GM21723 (cell line): ENCODE measurements around the gene SORCS2.
"Not testable (repeated sequence)": the region's sequence is repeated elsewhere in the genome, so short reads cannot be mapped to it uniquely, and the experiment has no call there.

Experiments used
- ATAC-seq: cut with Tn5 transposase; IDR thresholded peaks from one replicate; pipeline ENCODE4 v1.9.1; 2021; ENCODE audit warnings: mild to moderate bottlenecking, moderate library complexity; ENCODE audit not compliant: unreplicated experiment

The SORCS2 gene

DNA sequence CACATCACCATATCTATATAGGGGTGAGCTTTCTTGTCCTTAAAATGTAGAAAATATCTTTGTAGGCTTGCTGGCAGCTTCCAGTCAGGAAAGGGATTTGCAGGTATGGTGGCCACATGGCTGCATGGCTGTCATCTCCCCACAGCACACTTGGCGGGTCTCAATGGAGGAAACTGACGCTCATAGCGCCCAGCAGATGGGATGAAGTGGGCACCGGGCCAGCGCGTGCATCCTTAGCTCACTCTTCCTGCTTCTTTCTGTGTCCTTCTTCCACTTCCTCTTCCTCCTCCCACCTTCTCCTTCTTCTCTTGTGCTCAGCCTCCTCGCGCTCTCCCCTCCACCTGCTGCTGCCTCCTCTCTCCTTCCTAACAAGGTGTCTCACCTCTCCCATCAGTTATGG is 398.6 kb downstream of the SORCS2 start:
- ATAC-seq, result no peak

DNA sequence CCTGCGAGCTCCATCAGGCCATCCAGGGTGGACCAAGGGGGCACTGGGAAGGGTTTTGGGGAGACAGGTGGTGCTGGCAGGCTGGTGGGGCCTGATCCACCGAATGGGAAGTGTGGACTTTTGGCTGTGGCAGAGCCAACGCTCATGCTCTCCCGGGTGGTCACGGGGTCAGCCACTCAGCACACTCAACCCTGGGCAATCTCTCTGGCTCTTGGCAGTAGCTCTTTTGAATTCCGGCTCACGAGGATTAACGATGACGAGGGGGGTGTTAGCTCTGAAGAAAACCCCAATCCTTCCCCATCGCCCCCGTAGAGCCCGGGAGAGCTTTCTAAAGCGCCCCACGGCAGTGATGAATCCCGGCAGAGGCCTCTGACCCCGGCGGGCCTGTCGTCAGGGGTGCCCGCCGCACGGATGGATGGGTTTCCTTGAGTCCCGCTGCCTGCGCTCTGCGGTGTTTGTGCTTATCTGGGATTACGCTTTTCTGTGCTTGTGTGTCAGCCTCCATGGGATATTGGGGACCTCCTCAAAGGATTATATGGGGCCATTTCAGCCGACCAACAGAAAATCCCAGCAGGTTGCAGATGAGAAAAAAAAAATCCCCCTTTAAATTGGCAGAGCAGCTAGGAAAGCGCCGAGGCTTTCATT is 399.2 kb downstream of the SORCS2 start:
- no peak for ATAC-seq

DNA sequence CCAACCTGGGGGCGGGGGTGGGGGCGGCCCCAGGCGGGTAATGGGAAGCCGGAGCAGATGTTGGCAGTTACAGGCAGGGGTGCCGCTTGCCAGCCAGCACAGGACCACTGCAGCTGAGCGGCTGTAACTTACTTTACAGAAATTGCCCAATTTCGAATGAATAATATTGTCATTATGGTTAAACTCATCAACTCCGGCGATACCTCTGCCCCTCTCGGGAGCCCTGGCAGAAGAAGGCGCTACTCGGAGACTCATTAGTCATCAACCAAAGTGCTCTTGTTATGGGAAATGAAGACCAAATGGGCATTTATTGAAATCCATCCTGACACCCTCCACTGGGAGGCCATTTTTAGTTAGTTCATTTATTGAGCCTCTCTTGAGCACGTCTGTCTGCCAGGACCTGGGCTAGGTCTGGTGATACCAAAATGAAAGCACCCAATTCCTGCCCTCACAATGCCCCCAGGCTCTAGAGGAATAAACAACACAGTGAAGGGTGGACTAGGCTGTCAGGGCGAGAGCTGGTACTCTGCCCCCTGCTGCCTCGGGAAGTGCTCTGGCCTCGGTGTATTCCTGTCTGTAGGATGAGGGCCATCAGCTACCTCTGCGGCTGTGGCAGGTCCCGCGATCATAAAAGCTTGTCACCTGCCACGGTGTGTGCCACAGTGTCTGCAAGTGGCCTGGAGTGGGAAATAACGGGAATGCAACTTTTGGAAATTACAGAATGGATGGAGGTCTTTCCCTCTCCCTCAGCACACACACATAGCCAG is 401.5 kb downstream of the SORCS2 start:
- no peak for ATAC-seq

DNA sequence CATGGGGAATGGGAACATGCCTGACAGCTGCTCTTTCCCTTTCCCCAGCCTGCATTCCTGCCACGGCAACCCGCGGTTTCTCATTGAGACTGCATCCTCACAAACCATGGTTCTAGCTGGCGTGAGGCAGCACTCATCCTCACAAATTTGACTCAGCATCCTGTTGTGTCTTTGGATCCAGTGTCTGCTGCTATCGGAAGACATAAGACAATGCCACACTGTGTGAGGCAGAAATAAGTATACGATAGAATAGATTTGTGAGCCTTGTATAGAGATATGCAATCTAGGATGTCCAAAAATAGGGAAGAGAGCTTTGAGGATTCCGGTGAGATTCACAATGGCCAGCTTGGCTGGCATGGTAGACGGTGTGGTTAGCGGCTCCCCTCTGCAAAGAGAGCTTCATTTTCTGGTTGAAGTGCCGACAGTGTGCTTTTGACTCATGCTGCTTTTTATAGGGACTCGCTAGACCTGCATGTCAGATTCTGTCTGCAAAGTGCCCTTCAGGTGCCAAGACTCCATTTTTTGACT is 403.7 kb downstream of the SORCS2 start:
- no peak for ATAC-seq

DNA sequence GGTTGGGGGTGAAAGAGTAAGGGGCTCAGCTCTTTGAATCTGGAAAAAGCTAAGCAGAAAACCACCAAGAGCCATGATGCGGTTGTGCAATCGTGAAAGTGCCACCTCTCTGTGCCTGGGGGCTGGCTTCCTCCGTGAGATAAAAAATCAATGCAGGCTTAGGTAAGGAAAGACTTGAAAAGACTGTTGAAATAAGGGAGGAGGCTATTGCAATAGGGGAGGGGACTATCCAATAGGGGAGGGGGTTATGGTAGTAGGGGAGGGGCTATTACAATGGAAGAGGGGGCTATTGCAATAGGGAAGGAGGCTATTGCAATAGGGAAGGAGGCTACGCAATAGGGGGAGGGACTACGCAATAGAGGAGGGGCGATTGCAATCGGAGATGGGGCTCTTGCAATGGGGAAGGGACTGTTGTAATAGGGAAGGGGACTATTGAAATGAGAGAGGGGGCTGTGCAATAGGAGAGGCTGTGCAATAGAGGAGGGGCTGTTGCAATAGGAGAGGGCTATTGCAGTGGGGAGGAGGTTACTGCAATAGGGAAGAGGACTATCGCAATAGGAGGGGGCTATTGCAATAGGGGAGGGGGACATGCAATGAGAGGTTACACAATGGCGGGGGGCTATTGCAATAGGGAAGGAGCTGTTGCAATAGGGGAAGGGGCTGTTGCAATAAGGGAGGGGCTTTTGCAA is 404.7 kb downstream of the SORCS2 start:
- no peak for ATAC-seq

DNA sequence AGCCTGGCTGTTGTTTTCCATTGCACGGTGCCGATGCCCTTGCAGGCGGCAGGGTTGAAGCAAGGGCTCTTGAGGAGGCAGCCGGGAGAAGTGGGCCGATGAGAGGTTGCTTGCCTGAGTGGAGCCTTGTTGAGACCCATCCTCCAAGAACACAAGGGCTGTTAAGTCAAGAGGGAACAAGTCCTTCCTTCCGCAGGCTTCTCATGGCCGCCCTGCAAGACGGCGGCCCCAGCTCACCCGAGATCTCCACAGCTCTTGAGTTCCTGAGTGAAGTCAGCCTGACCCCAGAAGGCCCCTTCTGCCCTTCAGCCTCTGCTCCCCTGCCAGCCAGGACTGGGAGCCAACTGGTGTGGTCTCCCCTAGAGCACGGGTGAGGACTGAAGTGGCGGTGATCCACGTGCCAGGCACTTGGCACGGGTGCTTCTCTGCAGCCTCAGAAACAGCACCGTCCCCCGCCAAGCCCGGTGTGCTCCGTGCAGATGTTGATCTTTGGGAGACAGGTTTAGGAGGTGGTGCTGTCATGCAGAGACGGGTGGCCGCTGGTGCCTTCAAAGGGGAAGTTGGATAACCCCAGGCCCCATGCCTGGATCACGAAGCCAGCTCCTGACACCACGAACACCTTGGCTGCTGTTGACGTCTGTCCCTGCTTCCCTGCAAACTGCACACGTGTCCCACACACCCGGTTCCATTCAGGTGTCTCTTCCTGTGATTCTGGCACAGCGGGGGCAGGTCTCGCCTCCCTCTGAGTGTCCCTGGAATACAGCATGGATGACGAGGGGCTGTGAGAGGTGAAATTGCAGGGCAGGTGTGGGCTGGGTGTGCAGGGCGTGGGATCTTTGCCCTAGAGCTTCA is 406.8 kb downstream of the SORCS2 start:
- no peak for ATAC-seq

DNA sequence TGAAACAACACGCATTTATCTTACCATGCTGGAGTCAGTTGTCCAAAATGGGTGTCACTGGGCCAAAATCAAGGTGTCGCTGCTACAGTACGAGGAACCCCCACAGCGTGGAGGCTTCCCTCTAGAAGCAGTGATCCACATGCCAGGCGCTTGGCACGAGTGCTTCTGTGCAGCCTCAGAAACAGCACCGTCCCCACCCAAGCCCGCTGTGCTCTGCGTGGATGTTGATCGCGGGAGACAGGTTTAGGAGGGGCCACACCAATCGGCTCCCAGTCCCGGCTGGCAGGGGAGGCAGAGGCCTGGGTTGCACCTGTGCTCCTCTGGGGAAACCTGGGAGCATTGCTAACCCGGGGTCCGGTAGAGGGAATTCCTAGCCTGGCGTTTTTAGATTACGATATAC is 407.9 kb downstream of the SORCS2 start:
- no peak for ATAC-seq

DNA sequence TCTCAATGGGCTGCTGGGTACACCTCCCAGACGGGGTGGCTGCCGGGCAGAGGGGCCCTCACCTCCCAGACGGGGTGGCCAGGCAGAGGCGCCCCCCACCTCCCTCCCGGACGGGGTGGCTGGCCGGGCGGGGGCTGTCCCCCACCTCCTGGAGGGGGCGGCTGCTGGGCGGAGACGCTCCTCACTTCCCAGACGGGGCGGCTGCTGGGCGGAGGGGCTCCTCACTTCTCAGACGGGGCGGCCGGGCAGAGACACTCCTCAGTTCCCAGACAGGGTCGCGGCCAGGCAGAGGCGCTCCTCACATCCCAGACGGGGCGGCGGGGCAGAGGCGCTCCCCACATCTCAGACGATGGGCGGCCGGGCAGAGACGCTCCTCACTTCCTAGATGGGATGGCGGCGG is 409.8 kb downstream of the SORCS2 start:
- ATAC-seq, result not testable (repeated sequence)

DNA sequence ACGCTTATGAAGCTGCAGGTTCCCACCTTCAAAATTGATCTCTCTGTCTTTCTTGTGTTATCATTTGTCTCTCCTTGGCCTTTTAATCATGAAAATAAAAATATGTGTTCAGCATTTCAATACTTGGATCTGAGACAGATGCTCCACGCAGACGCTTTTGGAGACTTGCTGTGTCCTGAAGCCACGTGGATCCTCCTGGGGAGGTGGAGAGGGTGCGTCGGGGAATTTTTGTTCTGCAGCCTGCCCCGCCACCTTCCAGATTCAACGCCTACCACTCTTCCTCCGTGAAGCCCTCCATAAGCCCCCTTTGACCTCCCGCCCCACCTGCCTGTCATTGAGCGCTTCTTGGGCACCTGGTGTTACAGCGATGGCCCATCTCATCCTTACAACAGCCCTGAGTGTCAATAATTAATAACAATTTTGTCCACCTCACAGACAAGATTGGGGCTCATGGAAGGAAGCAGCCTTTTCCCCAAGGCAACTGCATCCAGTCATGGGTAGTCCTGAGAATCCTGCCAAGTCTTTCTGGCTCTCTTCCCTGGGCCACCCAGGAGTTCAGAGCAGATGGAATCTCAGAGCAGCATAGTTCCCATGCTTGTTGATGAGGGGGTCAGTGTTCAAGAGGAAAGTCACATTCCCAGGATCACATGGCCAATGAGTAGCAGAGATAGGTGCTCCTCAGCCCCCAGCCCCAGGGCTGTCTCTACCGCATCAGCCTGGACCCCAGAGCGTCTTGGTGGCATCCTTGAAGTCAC is 415.0 kb downstream of the SORCS2 start:
- no peak for ATAC-seq

DNA sequence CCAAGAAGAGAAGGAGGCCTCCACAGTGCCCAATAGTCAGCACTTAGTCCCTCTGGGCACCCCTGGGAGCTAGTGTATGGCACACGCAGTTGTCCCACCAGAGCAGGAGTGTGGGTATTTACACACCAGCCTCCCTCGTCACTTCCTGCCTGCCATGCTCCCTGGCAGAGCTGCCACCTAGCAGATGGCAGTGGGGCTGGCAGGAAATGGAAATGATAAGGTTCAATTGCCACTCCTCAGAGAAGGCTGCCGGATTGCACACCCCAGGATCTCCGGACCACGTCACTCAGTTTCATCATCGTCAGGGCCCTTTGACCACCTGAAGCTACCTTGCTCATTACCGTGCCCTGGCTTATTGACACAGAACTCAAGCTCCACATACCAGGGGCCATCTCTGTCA is 415.7 kb downstream of the SORCS2 start:
- no peak for ATAC-seq

DNA sequence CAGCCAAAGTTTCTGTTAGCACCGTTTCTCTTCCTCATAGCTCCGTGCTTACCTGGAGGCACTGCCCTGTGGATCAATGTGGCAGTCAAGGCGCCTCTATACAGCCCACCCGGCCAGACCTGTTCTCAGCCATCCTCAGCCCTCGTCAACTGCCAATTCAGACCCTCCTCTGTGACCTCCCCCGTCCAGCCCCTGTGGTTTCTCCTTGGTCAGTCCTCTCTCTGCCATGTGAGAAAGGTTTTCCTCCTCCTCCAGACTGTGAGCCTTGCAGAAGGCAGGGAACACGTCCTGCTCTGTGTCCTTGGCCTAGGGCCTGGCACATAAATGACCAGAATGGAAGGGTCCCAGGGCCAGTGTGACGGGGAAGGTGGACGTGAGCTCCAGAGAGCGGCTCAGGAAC is 417.0 kb downstream of the SORCS2 start:
- ATAC-seq, result no peak

DNA sequence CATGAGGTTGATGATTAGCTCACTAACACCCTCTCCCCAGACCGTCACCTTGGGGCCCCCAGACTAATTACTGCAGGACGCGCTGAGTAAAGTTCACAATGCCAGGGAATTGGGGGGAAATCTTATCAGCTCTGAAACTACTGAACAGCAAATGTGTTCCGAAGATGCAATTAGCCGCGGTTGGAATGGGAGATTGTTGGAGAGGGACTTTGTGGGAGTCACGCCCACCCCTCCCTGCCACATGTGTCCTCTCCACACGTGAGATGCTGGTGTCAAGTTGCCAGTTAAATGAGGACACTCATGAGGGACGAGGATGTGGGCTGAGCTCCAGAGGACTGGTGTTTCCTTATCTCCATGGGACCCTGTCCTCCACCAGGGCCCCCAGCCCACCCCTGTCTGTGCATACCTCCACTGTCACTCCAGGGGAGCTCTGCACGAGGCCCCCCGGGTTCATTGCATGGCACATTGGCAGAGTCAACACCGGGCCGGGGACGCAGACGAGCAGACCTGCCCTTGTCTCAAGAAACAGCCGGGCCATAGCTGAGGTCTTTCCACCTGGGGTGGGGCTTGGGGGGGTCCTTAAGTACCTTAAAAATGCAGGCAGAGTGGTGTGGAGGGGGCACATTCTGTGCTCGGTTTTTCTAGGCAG is 417.8 kb downstream of the SORCS2 start:
- no peak for ATAC-seq

DNA sequence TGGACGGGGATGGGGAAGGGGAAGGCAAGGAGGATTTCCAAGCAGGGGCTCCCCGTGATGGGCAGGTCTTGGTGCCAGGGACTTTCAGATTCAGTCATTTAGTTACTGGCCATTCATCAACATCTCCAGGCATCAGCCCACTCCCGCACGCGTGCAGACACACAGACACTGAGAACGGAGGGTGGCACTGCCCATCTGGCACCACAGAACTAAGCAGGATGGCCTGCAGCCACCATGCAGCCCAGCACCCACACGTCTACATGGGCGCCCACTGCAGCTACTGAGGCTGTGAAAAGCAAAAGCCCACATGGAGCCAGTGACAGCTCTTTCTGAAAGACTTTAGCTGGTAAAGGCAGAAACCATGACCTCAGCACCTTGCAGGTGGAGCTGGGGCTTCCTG is 418.5 kb downstream of the SORCS2 start:
- no peak for ATAC-seq

DNA sequence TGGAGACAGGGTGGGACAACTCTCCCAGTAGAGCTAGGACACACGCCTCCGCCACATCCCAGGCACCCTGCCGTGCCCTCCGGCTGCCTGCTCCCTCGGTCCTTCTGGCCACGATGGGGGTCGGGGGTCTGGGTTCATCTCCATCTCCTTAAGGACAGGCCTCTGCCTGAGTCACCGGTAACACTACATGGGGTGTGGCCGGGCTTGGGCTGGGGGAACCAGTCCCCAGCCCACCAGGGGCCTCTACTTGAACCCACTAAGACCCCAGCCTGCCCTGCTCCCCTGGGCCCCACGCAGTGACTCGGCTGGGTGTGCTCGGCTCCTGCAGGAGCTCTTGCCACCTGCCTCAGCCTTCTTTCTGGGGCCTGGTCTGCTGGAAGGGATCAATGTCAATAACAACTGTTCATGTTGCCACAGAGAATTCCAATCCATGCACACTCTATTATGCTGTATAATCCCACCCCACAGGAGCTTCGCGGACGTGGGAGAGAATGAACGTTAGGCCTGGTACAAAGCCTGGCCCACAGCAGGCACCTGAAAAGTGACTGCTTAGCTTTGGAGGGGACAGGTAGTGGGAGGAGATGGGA is 420.1 kb downstream of the SORCS2 start:
- no peak for ATAC-seq

DNA sequence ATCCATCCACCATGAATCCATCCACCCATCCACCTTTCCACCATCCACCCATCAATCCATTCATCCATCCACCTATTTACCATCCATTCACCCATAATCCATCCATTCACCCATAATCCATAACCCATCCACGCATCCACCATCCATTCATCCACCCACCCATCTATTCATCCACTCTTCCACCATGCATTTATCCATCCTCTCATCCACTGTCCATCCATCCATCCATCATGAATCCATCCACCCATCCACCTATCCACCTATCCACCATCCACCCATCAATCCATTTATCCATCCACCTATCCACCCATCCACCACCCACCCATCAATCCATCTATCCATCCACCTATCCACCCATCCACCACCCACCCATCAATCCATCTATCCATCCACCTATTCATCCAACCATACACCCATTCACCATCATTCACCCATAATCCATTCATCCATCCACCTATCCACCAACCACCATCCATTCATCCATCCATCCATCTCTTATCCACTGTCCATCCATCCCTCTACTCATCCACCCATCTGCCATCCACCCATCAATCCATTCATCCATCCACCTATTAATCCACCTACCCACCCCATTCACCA is 422.1 kb downstream of the SORCS2 start:
- no peak for ATAC-seq

DNA sequence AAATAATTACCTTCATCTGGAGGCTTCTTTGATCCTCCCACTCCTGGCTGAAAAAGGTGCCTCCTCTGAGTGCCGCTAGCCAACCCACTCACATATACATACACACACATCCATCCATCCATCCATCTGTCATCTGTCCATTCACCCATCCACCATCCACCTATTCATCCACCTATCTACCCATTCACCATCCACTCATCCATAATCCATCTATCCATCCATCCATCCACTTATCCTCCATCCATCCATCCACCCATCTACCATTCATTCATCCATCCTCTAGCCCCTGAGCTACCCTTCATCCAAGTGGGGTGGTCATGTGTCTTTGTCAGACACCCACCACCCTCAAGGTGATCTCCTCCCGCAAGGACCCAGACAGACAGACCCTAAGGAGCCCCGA is 423.9 kb downstream of the SORCS2 start:
- ATAC-seq, result no peak

DNA sequence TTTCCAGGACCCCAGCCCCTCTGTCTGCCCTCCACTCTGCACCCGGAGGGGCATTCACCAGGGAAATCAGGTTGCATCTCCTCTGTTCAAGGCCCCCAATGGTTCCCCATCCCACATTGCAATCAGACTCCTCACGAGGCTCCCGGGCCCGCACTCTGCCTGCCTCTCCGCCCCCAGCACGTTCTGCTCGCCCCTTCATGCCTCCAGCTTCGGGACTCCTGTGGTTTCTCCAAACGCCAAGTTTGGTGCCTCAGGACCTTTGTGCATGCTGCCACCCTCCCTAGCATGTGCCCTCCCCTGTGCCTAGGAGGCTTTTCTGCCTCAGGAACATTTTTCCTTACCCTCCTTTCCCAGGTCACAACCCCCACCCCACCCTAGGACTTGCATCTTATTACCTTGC is 426.0 kb downstream of the SORCS2 start:
- ATAC-seq, result no peak

DNA sequence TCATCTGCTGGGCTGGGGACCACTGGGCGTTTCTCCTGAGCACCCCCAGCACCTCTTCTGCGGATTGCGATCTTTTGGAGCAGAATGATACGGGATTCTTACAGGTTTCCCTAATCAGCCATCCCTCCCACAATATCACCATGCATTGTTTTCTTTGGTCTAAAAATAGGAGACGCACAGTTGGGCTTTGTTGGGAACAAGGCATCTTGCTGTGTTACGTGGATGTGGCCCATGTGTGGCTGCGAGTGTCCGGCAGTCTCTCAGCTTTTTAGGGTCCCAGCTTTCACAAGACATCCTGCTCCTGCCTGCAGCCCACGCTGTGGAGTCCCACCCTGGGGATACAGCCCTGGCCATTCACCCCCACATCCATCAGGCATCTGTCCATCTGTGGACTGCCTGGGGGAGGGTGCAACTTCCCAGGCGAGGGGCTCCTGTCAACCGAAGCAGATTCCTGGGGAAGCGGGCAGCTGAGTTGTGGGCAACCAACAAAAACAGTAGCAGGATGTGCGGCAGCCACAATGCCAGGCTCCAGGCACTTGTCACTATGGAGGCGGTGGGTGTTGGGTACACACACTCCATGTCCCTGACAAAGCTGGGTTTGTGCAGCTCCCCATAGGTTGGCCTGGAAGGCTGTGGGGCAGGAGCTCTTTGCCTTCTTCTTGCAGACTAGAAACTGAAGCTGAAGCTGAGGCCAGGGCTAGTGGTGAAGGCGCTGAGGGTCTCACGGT is 427.9 kb downstream of the SORCS2 start:
- ATAC-seq, result no peak
